ENCODE results near the gene COG3. TPM values are rescaled to one million over a fixed set of nuclear protein-coding genes. Genes with fewer than 3 reads are reported as not detected.
A peak's percentile ranks its signal among the peaks of the same experiment; 100 is the strongest.

Gene COG3
- total and polyA plus RNA-seq, 2 of the 13 experiments (the other 11 are each of a cell fraction or from before 2014, with no cell fraction given): 37.8 to 47.5 TPM

GRCh38 chr13:45433381-45433790 lies 31.4 kb upstream of the COG3 start (continued):
- TF ChIP-seq MIXL1 (CRISPR knock-in tag; IDR thresholded peaks at IDR 0.05) (0 out of 2 replicates have a peak, but pooled peaks have one; percentile 45), POLR2AphosphoS5 (IDR thresholded peaks at IDR 0.05; ENCODE audit: low read depth, low read length) (peak; percentile 62), MAFF (IDR thresholded peaks at IDR 0.05; ENCODE audit: low read depth, low read length) (no peak), SMAD3 (CRISPR knock-in tag; IDR thresholded peaks at IDR 0.05) (no peak), NR2F1 (CRISPR knock-in tag; IDR thresholded peaks at IDR 0.05) (no peak), SMAD1 (CRISPR knock-in tag; IDR thresholded peaks at IDR 0.05; ENCODE audit: borderline replicate concordance, low read depth) (no peak), MTF2 (CRISPR knock-in tag; IDR thresholded peaks at IDR 0.05; ENCODE audit: borderline replicate concordance) (no peak), ZSCAN20 (CRISPR knock-in tag; IDR thresholded peaks at IDR 0.05; ENCODE audit: borderline replicate concordance) (no peak), GMEB2 (CRISPR knock-in tag; IDR thresholded peaks at IDR 0.05; ENCODE audit: low read depth) (no peak), JARID2 (CRISPR knock-in tag; IDR thresholded peaks at IDR 0.05; ENCODE audit: insufficient replicate concordance) (no peak), ZNF207 (IDR thresholded peaks at IDR 0.05; ENCODE audit: borderline replicate concordance) (no peak), ZNF816 (CRISPR knock-in tag; IDR thresholded peaks at IDR 0.05; ENCODE audit: borderline replicate concordance) (no peak), ZNF543 (CRISPR knock-in tag; IDR thresholded peaks at IDR 0.05) (no peak), ZSCAN31 (CRISPR knock-in tag; IDR thresholded peaks at IDR 0.05; ENCODE audit: low read depth) (peak; percentile 62; the same call in 1 of the 2 replicates), PATZ1 (CRISPR knock-in tag; IDR thresholded peaks at IDR 0.05) (no peak), ZNF614 (CRISPR knock-in tag; IDR thresholded peaks at IDR 0.05; ENCODE audit: borderline replicate concordance) (0 out of 2 replicates have a peak, but pooled peaks have one; percentile 20), KMT2B (CRISPR knock-in tag; IDR thresholded peaks at IDR 0.05) (0 out of 2 replicates have a peak, but pooled peaks have one; percentile 26), MED1 (CRISPR knock-in tag; IDR thresholded peaks at IDR 0.05) (peak; percentile 28; the same call in 1 of the 2 replicates), NFE2 (CRISPR knock-in tag; IDR thresholded peaks at IDR 0.05) (no peak), ZNF34 (CRISPR knock-in tag; IDR thresholded peaks at IDR 0.05; ENCODE audit: borderline replicate concordance) (no peak), ZNF563 (CRISPR knock-in tag; IDR thresholded peaks at IDR 0.05) (no peak), RXRB (CRISPR knock-in tag; IDR thresholded peaks at IDR 0.05; ENCODE audit: borderline replicate concordance) (0 out of 2 replicates have a peak, but pooled peaks have one; percentile 30), ZNF329 (CRISPR knock-in tag; IDR thresholded peaks at IDR 0.05; ENCODE audit: low read depth) (no peak), ZFP82 (CRISPR knock-in tag; IDR thresholded peaks at IDR 0.05; ENCODE audit: borderline replicate concordance) (no peak), ZNF552 (CRISPR knock-in tag; IDR thresholded peaks at IDR 0.05; ENCODE audit: borderline replicate concordance) (no peak)
- TF ChIP-seq, protein P1, sequence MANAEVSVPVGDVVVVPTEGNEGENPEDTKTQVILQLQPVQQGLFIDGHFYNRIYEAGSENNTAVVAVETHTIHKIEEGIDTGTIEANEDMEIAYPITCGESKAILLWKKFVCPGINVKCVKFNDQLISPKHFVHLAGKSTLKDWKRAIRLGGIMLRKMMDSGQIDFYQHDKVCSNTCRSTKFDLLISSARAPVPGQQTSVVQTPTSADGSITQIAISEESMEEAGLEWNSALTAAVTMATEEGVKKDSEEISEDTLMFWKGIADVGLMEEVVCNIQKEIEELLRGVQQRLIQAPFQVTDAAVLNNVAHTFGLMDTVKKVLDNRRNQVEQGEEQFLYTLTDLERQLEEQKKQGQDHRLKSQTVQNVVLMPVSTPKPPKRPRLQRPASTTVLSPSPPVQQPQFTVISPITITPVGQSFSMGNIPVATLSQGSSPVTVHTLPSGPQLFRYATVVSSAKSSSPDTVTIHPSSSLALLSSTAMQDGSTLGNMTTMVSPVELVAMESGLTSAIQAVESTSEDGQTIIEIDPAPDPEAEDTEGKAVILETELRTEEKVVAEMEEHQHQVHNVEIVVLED (CRISPR knock-in tag; IDR thresholded peaks at IDR 0.05; ENCODE audit: borderline replicate concordance): no peak
